ENCODE results near the gene PTPRK. TPM values are rescaled to one million over a fixed set of nuclear protein-coding genes. Genes with fewer than 3 reads are reported as not detected.

PTPRK gene
- total RNA-seq, 4 donors from 2014 or later: 10.3 to 36.0 (median 20.5) TPM

DNA sequence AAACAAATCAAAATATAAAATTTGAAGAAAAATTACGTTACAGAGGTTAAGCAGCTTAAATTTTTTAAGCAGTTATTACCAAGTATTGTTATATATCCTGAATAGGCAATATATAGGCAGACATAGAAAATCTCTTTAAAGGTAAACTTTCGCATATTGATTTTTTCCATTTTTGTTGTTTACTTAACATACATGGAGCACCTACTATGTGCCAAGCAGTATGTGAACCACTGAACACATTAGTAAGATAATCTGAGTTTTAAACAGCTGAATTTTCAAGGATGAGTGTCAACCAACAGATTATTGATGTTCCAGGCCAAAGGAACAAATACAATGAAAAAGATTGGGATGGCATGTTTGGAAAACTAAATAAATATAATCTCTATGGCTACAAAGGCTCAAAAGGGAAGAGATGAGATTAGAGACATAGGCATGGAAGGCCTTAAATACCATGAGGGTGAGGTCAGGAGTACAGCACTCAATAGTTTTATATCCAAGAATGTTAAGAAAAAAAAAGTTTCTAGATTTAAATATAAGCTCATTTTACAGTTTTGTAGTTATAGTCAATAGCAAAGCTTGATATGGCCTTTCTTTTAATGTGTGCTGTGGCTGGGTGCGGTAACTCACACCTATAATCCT lies 277.5 kb downstream of the PTPRK start:
- Histone ChIP-seq H3K27me3 (no peaks in the 10 kb centered on the region), H3K27ac (no peak overlapping the region), H3K4me1 (peaks cover 0 to 5% (median 0%) of the 10 kb centered on the region in 3 donors), H3K36me3 (peaks cover 0 to 6% (median 0%) of the 10 kb centered on the region in 3 donors), H3K9me3 (no peaks in the 10 kb centered on the region), H3K4me3 (no peak overlapping the region)
- DNase-seq: no peak
- TF ChIP-seq POLR2A (IDR thresholded peaks at IDR 0.05): no peak
- no peak for TF ChIP-seq CTCF (IDR thresholded peaks at IDR 0.05)
- whole genome bisulfite sequencing, 2 donors: 89 to 98% methylated on average over 3 of the region's 3 CpGs
- intact Hi-C loops (cut with DNase I): no loop called here

GRCh38 chr6:128241216-128241615 lies 279.2 kb downstream of the PTPRK start:
- 78 to 94% methylated on average over 3 of the region's 3 CpGs for WGBS, 2 donors
- H3K4me3 ChIP-seq: no peak overlapping the region

GRCh38 chr6:128240024-128240428 lies 280.4 kb downstream of the PTPRK start:
- no peak for DNase-seq
- H3K9me3 ChIP-seq: no peaks in the 10 kb centered on the region
- H3K36me3 ChIP-seq: peaks cover 0 to 6% (median 0%) of the 10 kb centered on the region in 3 donors
- WGBS, 2 donors: 46 to 74% methylated on average over 3 of the region's 3 CpGs
- H3K27me3 ChIP-seq: no peaks in the 10 kb centered on the region
- intact Hi-C loops (cut with DNase I): no loop called here
- H3K4me1 ChIP-seq: peaks cover 0 to 5% (median 0%) of the 10 kb centered on the region in 3 donors
- H3K4me3 ChIP-seq: no peak overlapping the region
- TF ChIP-seq POLR2A (IDR thresholded peaks at IDR 0.05) (no peak), CTCF (IDR thresholded peaks at IDR 0.05) (no peak)
- no peak overlapping the region for H3K27ac ChIP-seq

More at GRCh38 chr6:128241216-128241615, 279.2 kb downstream of the PTPRK start:
- peaks cover 0 to 5% (median 0%) of the 10 kb centered on the region in 3 donors for H3K4me1 ChIP-seq
- peaks cover 0 to 6% (median 0%) of the 10 kb centered on the region in 3 donors for H3K36me3 ChIP-seq
- no peaks in the 10 kb centered on the region for H3K27me3 ChIP-seq
- H3K9me3 ChIP-seq: no peaks in the 10 kb centered on the region
- intact Hi-C loops (cut with DNase I): no loop called here
- H3K27ac ChIP-seq: no peak overlapping the region
- DNase-seq: no peak
- no peak for TF ChIP-seq POLR2A (IDR thresholded peaks at IDR 0.05)
- TF ChIP-seq CTCF (IDR thresholded peaks at IDR 0.05): no peak

GRCh38 chr6:128239146-128239545 lies 281.3 kb downstream of the PTPRK start:
- peaks cover 0 to 5% (median 0%) of the 10 kb centered on the region in 3 donors for H3K4me1 ChIP-seq
- 65 to 83% methylated on average over 1 of the region's 1 CpG for WGBS, 2 donors

More at GRCh38 chr6:128239146-128239545, 281.3 kb downstream of the PTPRK start:
- intact Hi-C loops (cut with DNase I): no loop called here
- Histone ChIP-seq H3K27me3 (no peaks in the 10 kb centered on the region), H3K36me3 (peaks cover 0 to 6% (median 0%) of the 10 kb centered on the region in 3 donors), H3K4me3 (no peak overlapping the region), H3K27ac (no peak overlapping the region), H3K9me3 (no peaks in the 10 kb centered on the region)
- DNase-seq: no peak
- TF ChIP-seq CTCF (IDR thresholded peaks at IDR 0.05): no peak
- TF ChIP-seq POLR2A (IDR thresholded peaks at IDR 0.05): no peak
